SU-DHL-6 (cell line): ENCODE measurements around the gene SCAMP3.

Experiments used
- H2AFZ ChIP-seq: fragments of 200-600 bp; sonication (generic); 2 replicates; pipeline ENCODE4 v1.6.1; 2014; ENCODE audit warnings: low read depth, mild to moderate bottlenecking, moderate library complexity, mixed read lengths, antibody characterized with exemption, low read length; ENCODE audit not compliant: severe bottlenecking
- H3F3A ChIP-seq: fragments of 200-600 bp; shearing (Covaris generic); 2 replicates; pipeline ENCODE4 v1.6.0; 2016; ENCODE audit warnings: antibody characterized with exemption, mild to moderate bottlenecking; ENCODE audit not compliant: insufficient read depth
- H3K27ac ChIP-seq: fragments of 200-600 bp; sonication (generic); 2 replicates; pipeline ENCODE4 v1.5.1; 2016; ENCODE audit warnings: low read depth, mild to moderate bottlenecking, low read length, moderate library complexity, mixed read lengths
- H3K27me3 ChIP-seq: fragments of 200-600 bp; sonication (generic), shearing (Covaris generic); 2 replicates; pipeline ENCODE4 v1.6.0; 2014; ENCODE audit warnings: mild to moderate bottlenecking, low read length
- H3K36me3 ChIP-seq: fragments of 200-600 bp; sonication (generic); 2 replicates; pipeline ENCODE4 v1.6.1; 2014; ENCODE audit warnings: mild to moderate bottlenecking, low read length, mixed read lengths
- H3K4me2 ChIP-seq: fragments of 300-600, 200-600 bp; shearing (Covaris generic), sonication (generic); 2 replicates; pipeline ENCODE4 v1.6.0; 2014; ENCODE audit warnings: low read length, low read depth, mild to moderate bottlenecking; ENCODE audit not compliant: poor library complexity, severe bottlenecking
- H3K4me3 ChIP-seq: fragments of 200-600 bp; sonication (generic); 2 replicates; pipeline ENCODE4 v1.5.1; 2014; ENCODE audit warnings: antibody characterized with exemption, low read length, mild to moderate bottlenecking, mixed read lengths; ENCODE audit not compliant: insufficient read depth, poor library complexity, severe bottlenecking
- H3K79me2 ChIP-seq: fragments of 200-600 bp; sonication (generic); 2 replicates; pipeline ENCODE4 v1.6.1; 2014; ENCODE audit warnings: mild to moderate bottlenecking, low read length, moderate library complexity; ENCODE audit not compliant: insufficient read depth
- H3K9ac ChIP-seq: fragments of 200-600 bp; sonication (generic); 2 replicates; pipeline ENCODE4 v1.7.0; 2014; ENCODE audit warnings: mild to moderate bottlenecking, low read length
- H3K9me2 ChIP-seq: fragments of 200-600 bp; sonication (generic); replicated peaks from 2 replicates; pipeline ENCODE4 v1.6.1; 2014; ENCODE audit warnings: low read length; ENCODE audit not compliant: insufficient read depth
- H3K9me3 ChIP-seq: fragments of 200-600 bp; sonication (generic); 2 replicates; pipeline ENCODE4 v1.6.1; 2014; ENCODE audit warnings: low read length, mixed read lengths; ENCODE audit not compliant: insufficient read depth
- H4K20me1 ChIP-seq: fragments of 200-600 bp; sonication (generic); 2 replicates; pipeline ENCODE4 v1.6.1; 2014; ENCODE audit warnings: low read depth, mild to moderate bottlenecking, antibody characterized with exemption, low read length, moderate library complexity, mixed read lengths
- EZH2phosphoT487 ChIP-seq: fragments of 200-600 bp; sonication (generic), shearing (Covaris generic); conservative IDR thresholded peaks from 2 replicates; pipeline ENCODE4 v1.6.1; 2018; ENCODE audit warnings: mild to moderate bottlenecking, antibody characterized with exemption, low read length, moderate library complexity, mixed read lengths
- TF ChIP-seq, protein P1 (sequence below): fragments of 200-600 bp; sonication (generic); IDR thresholded peaks from one replicate; pipeline ENCODE4 v1.5.1; 2017; ENCODE audit warnings: antibody characterized with exemption, mild to moderate bottlenecking, low read length, moderate library complexity; ENCODE audit not compliant: insufficient read depth, poor library complexity, severe bottlenecking

The SCAMP3 gene

DNA sequence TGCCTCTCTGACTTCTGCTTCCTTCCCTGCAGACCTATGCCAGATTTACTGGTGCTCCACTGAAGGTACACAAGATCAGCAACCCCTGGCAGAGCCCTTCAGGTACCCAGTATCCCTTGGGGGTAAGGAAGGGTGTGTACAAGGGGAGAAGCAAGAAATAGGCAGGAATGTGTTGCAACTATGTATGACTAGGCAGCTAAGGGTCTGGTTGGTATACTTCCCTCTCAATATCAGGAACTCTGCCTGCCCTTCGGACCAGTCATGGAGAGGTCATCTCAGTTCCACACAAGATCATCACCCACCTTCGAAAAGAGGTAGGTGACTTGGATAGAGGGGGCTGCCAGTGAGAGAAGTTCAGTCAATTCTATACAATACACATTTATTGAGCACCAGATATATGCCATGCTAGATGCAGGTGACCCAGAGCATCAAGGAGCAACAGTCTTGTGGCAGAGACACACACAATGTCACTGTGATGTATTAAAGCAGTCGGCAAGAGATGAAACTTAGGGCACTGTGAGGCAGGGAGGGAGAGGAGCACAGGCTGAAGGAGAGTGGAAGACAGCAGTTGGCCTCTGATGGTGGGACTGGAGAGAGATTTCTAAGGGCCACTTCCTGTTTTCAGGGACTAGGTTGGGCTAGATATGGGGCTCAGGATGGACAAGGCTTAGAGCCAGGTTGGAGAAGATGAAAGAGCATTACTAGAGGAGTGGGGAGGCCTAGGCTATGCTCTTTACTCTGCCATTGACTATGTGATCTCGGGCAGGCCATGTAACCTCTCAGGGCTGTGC, 51.7 kb downstream of the SCAMP3 start:
- peak overlapping the region; percentile 95 for H3K4me2 ChIP-seq
- H3K9me2 ChIP-seq: no peaks in the 10 kb centered on the region
- TF ChIP-seq, protein P1, sequence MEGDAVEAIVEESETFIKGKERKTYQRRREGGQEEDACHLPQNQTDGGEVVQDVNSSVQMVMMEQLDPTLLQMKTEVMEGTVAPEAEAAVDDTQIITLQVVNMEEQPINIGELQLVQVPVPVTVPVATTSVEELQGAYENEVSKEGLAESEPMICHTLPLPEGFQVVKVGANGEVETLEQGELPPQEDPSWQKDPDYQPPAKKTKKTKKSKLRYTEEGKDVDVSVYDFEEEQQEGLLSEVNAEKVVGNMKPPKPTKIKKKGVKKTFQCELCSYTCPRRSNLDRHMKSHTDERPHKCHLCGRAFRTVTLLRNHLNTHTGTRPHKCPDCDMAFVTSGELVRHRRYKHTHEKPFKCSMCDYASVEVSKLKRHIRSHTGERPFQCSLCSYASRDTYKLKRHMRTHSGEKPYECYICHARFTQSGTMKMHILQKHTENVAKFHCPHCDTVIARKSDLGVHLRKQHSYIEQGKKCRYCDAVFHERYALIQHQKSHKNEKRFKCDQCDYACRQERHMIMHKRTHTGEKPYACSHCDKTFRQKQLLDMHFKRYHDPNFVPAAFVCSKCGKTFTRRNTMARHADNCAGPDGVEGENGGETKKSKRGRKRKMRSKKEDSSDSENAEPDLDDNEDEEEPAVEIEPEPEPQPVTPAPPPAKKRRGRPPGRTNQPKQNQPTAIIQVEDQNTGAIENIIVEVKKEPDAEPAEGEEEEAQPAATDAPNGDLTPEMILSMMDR: no peak
- no peak for TF ChIP-seq EZH2phosphoT487
- H3K9me3 ChIP-seq: no peaks in the 10 kb centered on the region
- no peak overlapping the region for H3K4me3 ChIP-seq
- peak overlapping the region; percentile 72; the same call in 1 of the 2 replicates for H3K9ac ChIP-seq
- H3K27ac ChIP-seq: no peak overlapping the region
- no peaks in the 10 kb centered on the region for H3K79me2 ChIP-seq
- no peaks in the 10 kb centered on the region for H4K20me1 ChIP-seq
- no peaks in the 10 kb centered on the region for H3K27me3 ChIP-seq
- peaks cover 14% of the 10 kb centered on the region for H3F3A ChIP-seq
- no peaks in the 10 kb centered on the region for H3K36me3 ChIP-seq
- H2AFZ ChIP-seq: no peak overlapping the region

DNA sequence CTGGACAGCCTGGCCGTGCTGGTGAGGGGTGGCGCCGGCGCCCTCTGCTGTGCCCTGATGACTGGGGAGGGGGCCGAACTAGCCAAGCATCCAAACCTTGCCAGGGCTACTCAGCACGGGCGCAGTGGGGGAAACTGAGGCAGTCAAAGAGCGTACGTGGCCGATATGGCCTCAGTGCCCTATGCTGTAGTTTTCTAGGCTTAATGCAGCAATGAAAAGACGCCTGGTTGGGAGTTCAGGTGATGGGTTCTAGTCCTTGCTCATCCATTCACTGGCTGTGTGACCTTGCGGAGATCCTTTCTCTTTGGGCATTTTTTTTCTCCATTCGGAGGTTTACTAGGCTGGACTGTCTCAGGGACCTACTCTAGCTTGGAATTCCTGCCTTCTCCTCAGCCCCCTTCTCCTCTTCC, 52.8 kb downstream of the SCAMP3 start:
- peak overlapping the region; percentile 83 for H3K4me3 ChIP-seq
- H3K27ac ChIP-seq: peak overlapping the region; percentile 3; the same call in 1 of the 2 replicates

DNA sequence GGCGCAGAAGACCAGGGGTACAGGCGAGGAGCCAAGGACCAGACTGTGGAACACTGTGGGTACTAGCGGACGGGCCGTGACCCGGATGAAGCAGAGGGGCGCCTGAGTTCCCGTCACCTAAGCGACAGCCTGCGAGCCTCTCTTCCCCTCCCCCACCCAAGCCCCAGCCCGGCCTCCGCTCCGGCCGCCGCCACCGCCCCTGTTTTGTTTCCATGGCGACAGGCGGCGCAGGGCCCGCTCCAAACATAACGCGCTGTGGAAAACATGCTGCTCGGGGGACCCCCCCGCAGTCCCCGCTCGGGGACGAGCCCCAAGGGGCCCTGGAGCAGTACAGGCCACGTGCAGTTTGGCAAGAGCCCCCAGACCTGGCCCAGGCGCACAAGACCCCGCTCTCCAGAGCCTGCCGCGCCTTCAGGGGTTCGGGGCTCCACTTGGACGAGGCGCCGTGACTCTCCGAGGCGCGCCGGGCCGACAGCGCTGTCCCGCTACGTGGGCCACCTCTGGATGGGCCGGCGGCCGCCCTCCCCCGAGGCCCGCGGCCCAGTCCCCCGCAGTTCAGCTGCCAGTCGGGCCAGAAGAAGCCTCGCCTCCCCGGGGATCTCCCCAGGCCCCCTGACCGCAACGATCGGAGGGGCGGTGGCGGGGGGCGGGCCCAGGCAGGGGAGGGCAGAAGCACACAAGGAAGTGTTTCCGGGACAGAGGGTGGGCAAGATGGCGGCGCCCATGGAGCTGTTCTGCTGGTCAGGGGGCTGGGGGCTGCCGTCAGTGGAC, 53.4 kb downstream of the SCAMP3 start, which contains the start of gene MTX1:
TSS of gene MTX1 (plus strand) at position 155 of the 771 bp plus-strand sequence. CDS start at position 265, 110 bp downstream.
- H3K9me3 ChIP-seq: no peaks in the 10 kb centered on the region
- H3K4me2 ChIP-seq: peak within 1 kb of the TSS; percentile 95
- H3K9me2 ChIP-seq: no peaks in the 10 kb centered on the region
- H3K27me3 ChIP-seq: no peaks in the 10 kb centered on the region
- H3K79me2 ChIP-seq: no peaks in the 10 kb centered on the region
- peak within 1 kb of the TSS; percentile 83 for H3K4me3 ChIP-seq
- H3K36me3 ChIP-seq: no peaks in the 10 kb centered on the region
- TF ChIP-seq, protein P1: no peak
- no peak for TF ChIP-seq EZH2phosphoT487
- H3F3A ChIP-seq: peaks cover 14% of the 10 kb centered on the region
- H4K20me1 ChIP-seq: no peaks in the 10 kb centered on the region
- H3K9ac ChIP-seq: peak within 1 kb of the TSS; percentile 72
- peak within 1 kb of the TSS; percentile 32 for H3K27ac ChIP-seq
- H2AFZ ChIP-seq: peak within 1 kb of the TSS; percentile 70

More for the DNA sequence above, 52.8 kb downstream of the SCAMP3 start:
- TF ChIP-seq, protein P1: no peak
- no peak for TF ChIP-seq EZH2phosphoT487
- peak overlapping the region; percentile 95 for H3K4me2 ChIP-seq
- H3K9me3 ChIP-seq: no peaks in the 10 kb centered on the region
- H3K27me3 ChIP-seq: no peaks in the 10 kb centered on the region
- peaks cover 14% of the 10 kb centered on the region for H3F3A ChIP-seq
- peak overlapping the region; percentile 72 for H3K9ac ChIP-seq
- H3K9me2 ChIP-seq: no peaks in the 10 kb centered on the region
- H3K79me2 ChIP-seq: no peaks in the 10 kb centered on the region
- peak overlapping the region; percentile 70 for H2AFZ ChIP-seq
- no peaks in the 10 kb centered on the region for H4K20me1 ChIP-seq
- no peaks in the 10 kb centered on the region for H3K36me3 ChIP-seq
